ENCODE measurements around the gene MSH3. TPM values are rescaled to one million over a fixed set of nuclear protein-coding genes. Genes with fewer than 3 reads are reported as not detected.
"Not testable (repeated sequence)": the region's sequence is repeated elsewhere in the genome, so short reads cannot be mapped to it uniquely, and the experiment has no call there.

Gene MSH3
- total and polyA plus RNA-seq, 3 donors from 2014 or later, result 7.6 to 17.7 (median 16.6) TPM

- Histone ChIP-seq H3K4me1 (no peaks in the 10 kb centered on the region), H3K27ac (no peak overlapping the region), H3K9me3 (no peaks in the 10 kb centered on the region), H3K36me3 (ENCODE audit: low read depth, missing control alignments) (no peaks in the 10 kb centered on the region), H3K4me3 (no peak overlapping the region), H3K27me3 (no peaks in the 10 kb centered on the region)
- no peak for DNase-seq
- WGBS, 2 donors, result 93 to 95% methylated on average over 4 of the region's 4 CpGs
- intact Hi-C loops (cut with DNase I; ENCODE audit: low total_unique reads), result no loop called here
- TF ChIP-seq POLR2A (IDR thresholded peaks at IDR 0.05), result no peak
- TF ChIP-seq CTCF (IDR thresholded peaks at IDR 0.05), result no peak
Observed at GRCh38 chr5:80736730-80737129, 82.3 kb downstream of the MSH3 start.

DNA sequence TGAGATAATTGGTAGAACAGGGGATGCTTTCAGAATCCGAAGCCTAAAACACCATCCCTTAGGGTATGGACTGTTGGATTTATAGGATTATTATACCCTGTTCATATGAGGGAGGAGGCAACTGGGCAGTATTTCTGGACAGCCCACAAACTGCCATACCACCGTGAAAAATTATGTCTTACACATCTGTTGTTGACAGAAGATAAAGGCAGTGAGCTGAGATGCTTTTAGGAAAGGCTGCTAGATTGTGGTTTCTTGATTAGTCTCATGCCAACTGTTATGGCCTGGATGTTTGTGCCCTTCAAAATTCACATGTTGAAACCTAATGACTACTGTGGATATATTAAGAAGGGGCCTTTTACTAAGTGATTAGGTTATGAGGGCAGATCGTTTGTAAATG lies 84.0 kb downstream of the MSH3 start:
- H3K36me3 ChIP-seq (ENCODE audit: low read depth, missing control alignments), result no peaks in the 10 kb centered on the region
- H3K9me3 ChIP-seq, result no peaks in the 10 kb centered on the region
- H3K27ac ChIP-seq, result no peak overlapping the region
- intact Hi-C loops (cut with DNase I; ENCODE audit: low total_unique reads), result no loop called here
- no peak for DNase-seq
- 60 to 76% methylated on average over 3 of the region's 3 CpGs for WGBS, 2 donors
- no peaks in the 10 kb centered on the region for H3K4me1 ChIP-seq
- no peaks in the 10 kb centered on the region for H3K27me3 ChIP-seq
- TF ChIP-seq POLR2A (IDR thresholded peaks at IDR 0.05), result no peak
- no peak for TF ChIP-seq CTCF (IDR thresholded peaks at IDR 0.05)
- H3K4me3 ChIP-seq, result no peak overlapping the region

DNA sequence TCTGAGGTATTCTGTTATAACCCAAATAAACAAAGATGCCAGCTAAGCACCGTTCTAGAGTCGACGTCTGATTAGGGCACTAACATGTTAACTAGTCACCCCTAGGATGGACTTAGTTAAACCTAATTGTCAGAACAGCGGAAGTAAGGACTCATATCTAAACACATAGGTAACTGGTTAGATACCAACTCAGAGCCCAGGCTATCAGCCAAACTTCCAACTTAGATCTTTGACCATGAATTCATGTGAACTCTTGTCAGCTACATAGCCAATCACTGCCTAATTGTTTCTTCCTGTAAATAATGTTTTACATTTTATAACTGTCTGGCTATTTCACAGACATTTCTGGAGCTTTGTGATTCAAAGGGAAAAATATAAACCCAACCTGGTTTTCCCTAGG lies 84.6 kb downstream of the MSH3 start:
- no peaks in the 10 kb centered on the region for H3K4me1 ChIP-seq
- H3K27ac ChIP-seq, result no peak overlapping the region
- DNase-seq, result no peak
- no peaks in the 10 kb centered on the region for H3K36me3 ChIP-seq (ENCODE audit: low read depth, missing control alignments)
- intact Hi-C loops (cut with DNase I; ENCODE audit: low total_unique reads), result no loop called here
- no peaks in the 10 kb centered on the region for H3K9me3 ChIP-seq
- H3K27me3 ChIP-seq, result no peaks in the 10 kb centered on the region
- WGBS, 2 donors, result 74 to 97% methylated on average over 4 of the region's 4 CpGs
- no peak overlapping the region for H3K4me3 ChIP-seq
- TF ChIP-seq POLR2A (IDR thresholded peaks at IDR 0.05), result no peak
- TF ChIP-seq CTCF (IDR thresholded peaks at IDR 0.05), result no peak

- Histone ChIP-seq H3K27me3 (no peaks in the 10 kb centered on the region), H3K4me3 (no peak overlapping the region), H3K36me3 (ENCODE audit: low read depth, missing control alignments) (no peaks in the 10 kb centered on the region), H3K4me1 (no peaks in the 10 kb centered on the region), H3K9me3 (no peaks in the 10 kb centered on the region), H3K27ac (no peak overlapping the region)
- TF ChIP-seq CTCF (IDR thresholded peaks at IDR 0.05) (no peak), POLR2A (IDR thresholded peaks at IDR 0.05) (no peak)
- intact Hi-C loops (cut with DNase I; ENCODE audit: low total_unique reads), result no loop called here
- 92 to 94% methylated on average over 4 of the region's 4 CpGs for WGBS, 2 donors
- no peak for DNase-seq
Observed at GRCh38 chr5:80739496-80739895, 85.0 kb downstream of the MSH3 start.

- WGBS, 2 donors, result 85 to 89% methylated on average over 2 of the region's 2 CpGs
- H3K36me3 ChIP-seq (ENCODE audit: low read depth, missing control alignments), result no peaks in the 10 kb centered on the region
- no peaks in the 10 kb centered on the region for H3K9me3 ChIP-seq
- intact Hi-C loops (cut with DNase I; ENCODE audit: low total_unique reads), result no loop called here
- no peak for DNase-seq
- no peak overlapping the region for H3K27ac ChIP-seq
- H3K4me1 ChIP-seq, result no peaks in the 10 kb centered on the region
- no peaks in the 10 kb centered on the region for H3K27me3 ChIP-seq
- TF ChIP-seq POLR2A (IDR thresholded peaks at IDR 0.05), result no peak
- no peak for TF ChIP-seq CTCF (IDR thresholded peaks at IDR 0.05)
- no peak overlapping the region for H3K4me3 ChIP-seq
Observed at GRCh38 chr5:80739898-80740297, 85.4 kb downstream of the MSH3 start.

GRCh38 chr5:80740488-80740887 lies 86.0 kb downstream of the MSH3 start:
- H3K27me3 ChIP-seq; intact Hi-C loops (cut with DNase I; ENCODE audit: low total_unique reads); DNase-seq; H3K4me1 ChIP-seq; H3K4me3 ChIP-seq; H3K36me3 ChIP-seq (ENCODE audit: low read depth, missing control alignments); H3K27ac ChIP-seq; H3K9me3 ChIP-seq: not testable (repeated sequence)
- WGBS, 2 donors, result 90 to 94% methylated on average over 12 of the region's 12 CpGs

Data from testis (tissue), 3 donors.